ENCODE data around the gene CAMTA2. TPM values are rescaled to one million over a fixed set of nuclear protein-coding genes. Genes with fewer than 3 reads are reported as not detected.

Gene CAMTA2
- total RNA-seq, 8 experiments from 2014 or later: 6.2 to 36.9 (median 10.6) TPM

DNA sequence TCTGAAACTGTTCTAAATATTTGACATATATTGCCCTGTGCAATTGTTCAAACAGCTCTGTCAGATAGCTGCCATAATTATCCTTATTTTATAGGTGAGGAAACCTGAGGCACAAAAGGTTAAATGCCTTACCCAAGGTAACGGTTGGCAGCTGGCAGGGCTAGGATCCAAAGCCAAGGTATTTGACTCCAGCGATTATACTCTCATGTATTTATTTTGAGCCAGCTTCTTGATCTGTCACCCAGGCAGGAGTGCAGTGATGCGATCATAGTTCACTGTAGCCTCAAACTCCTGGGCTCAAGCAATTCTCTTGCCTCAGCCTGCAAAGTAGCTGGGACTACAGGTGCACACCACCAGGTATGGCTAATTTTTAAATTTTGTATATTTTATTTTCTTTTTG is 29.4 kb downstream of the CAMTA2 start:
- in situ Hi-C loops (cut with MboI; ENCODE audit: low pct_unique_long_range_greater_than_20kb in 2 of 9, low sequenced_read_pairs in 9 of 9, unreplicated experiment in 9 of 9): loop anchor here in 1 of 9 experiments (25.0 kb wide), 1 partner anchor 104 kb away; no protein-coding TSS in a partner anchor
- no peak for ATAC-seq (replicated peaks in 6 of 8)
- Histone ChIP-seq H3K4me1 (replicated peaks in 1 of 2) (no peaks in the 10 kb centered on the region), H3K27ac (no peak overlapping the region), H3K4me3 (no peak overlapping the region)
- 40 to 100% (median 100%) methylated on average over 1 to 2 of the region's 3 CpGs; no CpG with 5 or more reads in 3 of the 10 experiments for WGBS, 10 experiments

GRCh38 chr17:4956493-4957061 is 30.9 kb downstream of the CAMTA2 start:
- WGBS, 10 experiments: 100% methylated on average over 1 to 3 of the region's 10 CpGs; no CpG with 5 or more reads in 7 of the 10 experiments
- peak in 1 of 8 experiments; percentile 6 for ATAC-seq (replicated peaks in 6 of 8)
- peaks cover 5 to 8% of the 10 kb centered on the region in 2 donors for H3K4me1 ChIP-seq (replicated peaks in 1 of 2)
- H3K27ac ChIP-seq: no peak overlapping the region
- H3K4me3 ChIP-seq: no peak overlapping the region
- in situ Hi-C loops (cut with MboI; ENCODE audit: low pct_unique_long_range_greater_than_20kb in 2 of 9, low sequenced_read_pairs in 9 of 9, unreplicated experiment in 9 of 9): loop anchor here in 1 of 9 experiments (25.0 kb wide), 1 partner anchor 106 kb away; no protein-coding TSS in a partner anchor

DNA sequence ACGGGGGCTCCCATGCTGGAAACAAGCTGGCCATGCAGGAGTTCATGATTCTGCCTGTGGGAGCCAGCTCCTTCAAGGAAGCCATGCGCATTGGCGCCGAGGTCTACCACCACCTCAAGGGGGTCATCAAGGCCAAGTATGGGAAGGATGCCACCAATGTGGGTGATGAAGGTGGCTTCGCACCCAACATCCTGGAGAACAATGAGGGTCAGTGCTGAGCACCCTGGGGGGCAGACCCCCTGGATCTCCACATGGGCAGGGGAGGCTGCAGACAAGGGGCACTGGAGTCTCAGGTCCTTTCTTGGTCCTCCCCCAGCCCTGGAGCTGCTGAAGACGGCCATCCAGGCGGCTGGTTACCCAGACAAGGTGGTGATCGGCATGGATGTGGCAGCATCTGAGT is 32.4 kb downstream of the CAMTA2 start:
- no peak for ATAC-seq (replicated peaks in 6 of 8)
- WGBS, 10 experiments: 95 to 100% (median 100%) methylated on average over 1 to 5 of the region's 8 CpGs; no CpG with 5 or more reads in 4 of the 10 experiments
- no peak overlapping the region for H3K27ac ChIP-seq
- in situ Hi-C loops (cut with MboI; ENCODE audit: low pct_unique_long_range_greater_than_20kb in 2 of 9, low sequenced_read_pairs in 9 of 9, unreplicated experiment in 9 of 9): loop anchor here in 1 of 9 experiments (25.0 kb wide), 1 partner anchor 107 kb away; no protein-coding TSS in a partner anchor
- peaks cover 20 to 23% of the 10 kb centered on the region in 2 donors for H3K4me1 ChIP-seq (replicated peaks in 1 of 2)
- H3K4me3 ChIP-seq: no peak overlapping the region

GRCh38 chr17:4953451-4953961 is 34.0 kb downstream of the CAMTA2 start:
- Histone ChIP-seq H3K4me3 (no peak overlapping the region), H3K27ac (no peak overlapping the region), H3K4me1 (replicated peaks in 1 of 2) (peaks cover 20 to 25% of the 10 kb centered on the region in 2 donors)
- WGBS, 10 experiments: 40 to 100% (median 88%) methylated on average over 1 to 7 of the region's 14 CpGs; no CpG with 5 or more reads in 3 of the 10 experiments
- no peak for ATAC-seq (replicated peaks in 6 of 8)
- in situ Hi-C loops (cut with MboI; ENCODE audit: low pct_unique_long_range_greater_than_20kb in 2 of 9, low sequenced_read_pairs in 9 of 9, unreplicated experiment in 9 of 9): loop anchor here in 1 of 9 experiments (25.0 kb wide), 1 partner anchor 109 kb away; no protein-coding TSS in a partner anchor

GRCh38 chr17:4951486-4951885 is 36.0 kb downstream of the CAMTA2 start:
- Histone ChIP-seq H3K4me3 (peak overlapping the region in 2 of 5 donors; percentile 86 to 90), H3K4me1 (replicated peaks in 1 of 2) (peaks cover 24 to 29% of the 10 kb centered on the region in 2 donors), H3K27ac (peak overlapping the region; percentile 94 to 95)
- ATAC-seq (replicated peaks in 6 of 8): no peak
- in situ Hi-C loops (cut with MboI; ENCODE audit: low pct_unique_long_range_greater_than_20kb in 2 of 9, low sequenced_read_pairs in 9 of 9, unreplicated experiment in 9 of 9): loop anchor here in 1 of 9 experiments (25.0 kb wide), 1 partner anchor 111 kb away; no protein-coding TSS in a partner anchor
- WGBS, 10 experiments: no CpG with 5 or more reads among the region's 3 CpGs

GRCh38 chr17:4950746-4951204 is 36.7 kb downstream of the CAMTA2 start, which contains the start of gene ENO3:
Gene ENO3, plus strand, starts transcription at chr17:4951119. Its CDS starts 711 bp downstream, at chr17:4951830.
- H3K4me1 ChIP-seq (replicated peaks in 1 of 2): peaks cover 27 to 31% of the 10 kb centered on the region in 2 donors
- 0 to 50% (median 20%) methylated on average over 1 to 2 of the region's 7 CpGs; no CpG with 5 or more reads in 7 of the 10 experiments for WGBS, 10 experiments
- ATAC-seq (replicated peaks in 6 of 8): no peak
- H3K4me3 ChIP-seq: peak within 1 kb of the TSS; percentile 63 to 94 (median 90)
- peak within 1 kb of the TSS; percentile 94 to 95 for H3K27ac ChIP-seq
- in situ Hi-C loops (cut with MboI; ENCODE audit: low pct_unique_long_range_greater_than_20kb in 2 of 9, low sequenced_read_pairs in 9 of 9, unreplicated experiment in 9 of 9): loop anchor here in 1 of 9 experiments (25.0 kb wide), 1 partner anchor 112 kb away; no protein-coding TSS in a partner anchor

GRCh38 chr17:4950075-4950745 is 37.3 kb downstream of the CAMTA2 start:
- in situ Hi-C loops (cut with MboI; ENCODE audit: low pct_unique_long_range_greater_than_20kb in 2 of 9, low sequenced_read_pairs in 9 of 9, unreplicated experiment in 9 of 9): loop anchor here in 1 of 9 experiments (25.0 kb wide), 1 partner anchor 112 kb away; no protein-coding TSS in a partner anchor
- H3K4me1 ChIP-seq (replicated peaks in 1 of 2): peaks cover 31 to 32% of the 10 kb centered on the region in 2 donors
- H3K27ac ChIP-seq: peak overlapping the region; percentile 94 to 95
- whole genome bisulfite sequencing, 10 experiments: 11 to 100% (median 24%) methylated on average over 2 to 18 of the region's 52 CpGs; no CpG with 5 or more reads in 5 of the 10 experiments
- H3K4me3 ChIP-seq: peak overlapping the region; percentile 63 to 94 (median 90)
- ATAC-seq (replicated peaks in 6 of 8): peak; percentile 7 to 54 (median 29)

GRCh38 chr17:4949321-4950074 is 38.0 kb downstream of the CAMTA2 start:
- WGBS, 10 experiments: no CpG with 5 or more reads among the region's 75 CpGs

DNA sequence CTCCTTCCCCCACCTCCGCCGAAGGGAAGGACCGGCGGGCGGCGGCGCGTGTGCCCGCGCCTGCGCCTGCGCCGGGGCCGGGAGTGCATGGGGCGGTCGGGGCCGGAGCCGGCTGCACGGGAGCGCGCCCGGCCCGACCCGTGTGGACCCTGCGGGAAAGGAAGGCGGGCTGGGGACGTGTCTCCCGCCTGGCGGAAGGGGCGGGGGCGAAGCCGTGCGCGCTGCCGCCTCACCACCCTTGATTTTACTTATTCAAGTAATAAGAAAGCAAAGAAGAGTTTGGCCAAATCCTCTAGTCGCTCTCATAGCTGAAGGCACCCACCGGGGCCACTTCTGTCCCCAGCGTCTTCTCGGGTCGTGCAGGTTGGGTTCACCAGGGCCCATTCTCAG is 38.5 kb downstream of the CAMTA2 start:
- ATAC-seq (replicated peaks in 6 of 8): peak; percentile 43 to 81 (median 72)
- Histone ChIP-seq H3K4me1 (replicated peaks in 1 of 2) (peaks cover 31 to 32% of the 10 kb centered on the region in 2 donors), H3K4me3 (peak overlapping the region; percentile 63 to 94 (median 90)), H3K27ac (peak overlapping the region; percentile 94 to 95)
- WGBS, 10 experiments: 0% methylated on average over 1 to 3 of the region's 40 CpGs; no CpG with 5 or more reads in 7 of the 10 experiments
- in situ Hi-C loops (cut with MboI; ENCODE audit: low pct_unique_long_range_greater_than_20kb in 2 of 9, low sequenced_read_pairs in 9 of 9, unreplicated experiment in 9 of 9): no loop called here

More at GRCh38 chr17:4949321-4950074, 38.0 kb downstream of the CAMTA2 start:
- Histone ChIP-seq H3K27ac (peak overlapping the region; percentile 94 to 95), H3K4me1 (replicated peaks in 1 of 2) (peaks cover 31 to 32% of the 10 kb centered on the region in 2 donors), H3K4me3 (peak overlapping the region; percentile 63 to 94 (median 90))
- in situ Hi-C loops (cut with MboI; ENCODE audit: low pct_unique_long_range_greater_than_20kb in 2 of 9, low sequenced_read_pairs in 9 of 9, unreplicated experiment in 9 of 9): loop anchor here in 1 of 9 experiments (25.0 kb wide), 1 partner anchor 113 kb away; no protein-coding TSS in a partner anchor
- peak; percentile 13 to 54 (median 30) for ATAC-seq (replicated peaks in 6 of 8)

- H3K27ac ChIP-seq: peak within 1 kb of the TSS; percentile 94 to 95
- H3K4me3 ChIP-seq: peak within 1 kb of the TSS; percentile 63 to 94 (median 90)
- 0 to 4% (median 0%) methylated on average over 1 to 4 of the region's 59 CpGs; no CpG with 5 or more reads in 5 of the 10 experiments for WGBS, 10 experiments
- ATAC-seq (replicated peaks in 6 of 8): peak; percentile 14 to 57 (median 43)
- peaks cover 31 to 32% of the 10 kb centered on the region in 2 donors for H3K4me1 ChIP-seq (replicated peaks in 1 of 2)
- in situ Hi-C loops (cut with MboI; ENCODE audit: low pct_unique_long_range_greater_than_20kb in 2 of 9, low sequenced_read_pairs in 9 of 9, unreplicated experiment in 9 of 9): no loop called here
Observed at GRCh38 chr17:4948166-4948930, 39.1 kb downstream of the CAMTA2 start, which contains the start of gene PFN1. Gene PFN1, minus strand, starts transcription at chr17:4948530. Its CDS starts 136 bp downstream, at chr17:4948394.

DNA sequence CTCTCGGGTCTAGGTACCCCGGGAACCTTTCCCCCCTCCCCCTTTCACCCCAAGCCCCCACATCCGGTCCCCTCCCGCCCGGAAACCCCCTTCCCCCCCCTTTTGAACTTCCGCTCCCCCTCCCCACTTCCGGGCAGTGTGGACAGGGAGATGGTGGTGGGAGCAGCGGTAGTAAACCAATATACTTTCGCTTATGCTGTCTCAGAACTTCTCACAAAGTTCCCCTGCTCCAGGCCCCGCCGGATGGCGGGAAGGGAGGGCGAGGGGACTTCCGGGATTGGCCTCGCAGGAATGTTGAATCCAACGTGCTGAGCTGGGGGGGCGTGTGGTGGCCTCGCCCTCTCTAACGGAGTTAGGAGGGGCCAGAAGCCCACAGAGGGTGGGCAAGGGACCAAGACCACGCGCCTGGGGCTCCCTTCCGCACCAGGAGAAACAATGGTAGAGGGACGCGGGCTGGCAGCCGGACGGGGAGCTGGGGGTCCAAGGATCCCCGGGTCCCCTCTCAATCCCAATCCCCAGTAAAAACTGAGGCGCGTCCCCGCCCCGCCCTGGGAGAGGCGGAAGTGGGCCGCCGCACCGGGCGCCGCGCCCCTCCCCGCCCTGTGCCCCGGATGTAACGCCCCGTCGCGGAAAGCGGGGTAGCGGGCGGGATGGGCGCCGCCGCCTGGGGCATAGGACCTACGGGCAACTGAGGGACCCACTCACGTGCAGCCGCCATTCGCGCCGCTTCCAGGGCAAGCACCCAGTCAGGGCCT is 39.9 kb downstream of the CAMTA2 start:
- in situ Hi-C loops (cut with MboI; ENCODE audit: low pct_unique_long_range_greater_than_20kb in 2 of 9, low sequenced_read_pairs in 9 of 9, unreplicated experiment in 9 of 9): no loop called here
- 0% methylated on average over 1 of the region's 56 CpGs; no CpG with 5 or more reads in 9 of the 10 experiments for WGBS, 10 experiments
- H3K4me3 ChIP-seq: peak overlapping the region; percentile 63 to 94 (median 90)
- H3K27ac ChIP-seq: peak overlapping the region; percentile 94 to 95
- H3K4me1 ChIP-seq (replicated peaks in 1 of 2): peaks cover 31 to 32% of the 10 kb centered on the region in 2 donors
- peak; percentile 2 to 7 (median 5) for ATAC-seq (replicated peaks in 6 of 8)
